DMS114 treated with DMSO at 0.1 percent for 48 hours (cell line): Measurements from ENCODE around the gene MS4A14.
A peak's percentile ranks its signal among the peaks of the same experiment; 100 is the strongest.
"Not testable (repeated sequence)": the region's sequence is repeated elsewhere in the genome, so short reads cannot be mapped to it uniquely, and the experiment has no call there.

ENCODE experiments used
- DNase-seq: peaks from one replicate; lab custom pipeline; 2025; ENCODE audit not compliant: unreplicated experiment; lab: John Stamatoyannopoulos, UW

The MS4A14 gene

GRCh38 chr11:60396382-60396781 is at the start of gene MS4A14:
MS4A14 (plus strand) TSS chr11:60396459; CDS start chr11:60396579, 120 bp downstream.
- no peak for DNase-seq

- DNase-seq = no peak
These were observed 49.0 kb upstream of the MS4A14 start for GRCh38 chr11:60347084-60347797.

GRCh38 chr11:60348116-60348515 is 48.1 kb upstream of the MS4A14 start:
- DNase-seq = no peak

GRCh38 chr11:60349990-60350389 is 46.3 kb upstream of the MS4A14 start:
- no peak for DNase-seq

GRCh38 chr11:60357771-60358170 is 38.5 kb upstream of the MS4A14 start:
- DNase-seq = no peak

GRCh38 chr11:60360621-60361020 is 35.6 kb upstream of the MS4A14 start:
- DNase-seq = no peak

- no peak for DNase-seq
These were observed 34.0 kb upstream of the MS4A14 start for GRCh38 chr11:60362241-60362640.

GRCh38 chr11:60363542-60364470 is 32.5 kb upstream of the MS4A14 start:
- DNase-seq = peak; percentile 63

- DNase-seq = not testable (repeated sequence)
These were observed 29.9 kb upstream of the MS4A14 start for GRCh38 chr11:60366262-60366904.

- DNase-seq = no peak
These were observed 29.2 kb upstream of the MS4A14 start for GRCh38 chr11:60367009-60367408.

GRCh38 chr11:60367896-60368295 is 28.4 kb upstream of the MS4A14 start:
- DNase-seq = no peak

GRCh38 chr11:60370252-60370810 is 25.9 kb upstream of the MS4A14 start:
- no peak for DNase-seq

GRCh38 chr11:60370811-60371298 is 25.4 kb upstream of the MS4A14 start:
- DNase-seq = no peak

GRCh38 chr11:60371386-60371785 is 24.9 kb upstream of the MS4A14 start:
- no peak for DNase-seq

- no peak for DNase-seq
These were observed 24.4 kb upstream of the MS4A14 start for GRCh38 chr11:60371854-60372253.

- DNase-seq = no peak
These were observed 23.5 kb upstream of the MS4A14 start for GRCh38 chr11:60372767-60373166.

- no peak for DNase-seq
These were observed 20.9 kb upstream of the MS4A14 start for GRCh38 chr11:60375316-60375715.

GRCh38 chr11:60376601-60377000 is 19.7 kb upstream of the MS4A14 start:
- no peak for DNase-seq

GRCh38 chr11:60377401-60378136 is 18.7 kb upstream of the MS4A14 start:
- no peak for DNase-seq

- no peak for DNase-seq
These were observed 17.9 kb upstream of the MS4A14 start, which contains the start of gene MS4A7 for GRCh38 chr11:60378354-60378753. MS4A7 (plus strand) TSS chr11:60378532; CDS start chr11:60383142, 4,610 bp downstream.
